IgD-negative memory B cell (primary cell): Measurements from ENCODE around the gene TMPRSS11D. TPM values are rescaled to one million over a fixed set of nuclear protein-coding genes. Genes with fewer than 3 reads are reported as not detected.

ENCODE experiments used
- H3K27ac Mint-ChIP-seq, 3 donors: one replicate each; pipeline ENCODE4 v1.8.0; 2020 to 2022; ENCODE audit warnings: mild to moderate bottlenecking in 3 of 3, mixed read lengths in 3 of 3, moderate library complexity in 1 of 3
- H3K27me3 Mint-ChIP-seq: one replicate; pipeline ENCODE4 v1.8.0; 2021; ENCODE audit warnings: mixed read lengths
- H3K36me3 Mint-ChIP-seq: one replicate; pipeline ENCODE4 v1.8.0; 2020; ENCODE audit warnings: mild to moderate bottlenecking, mixed read lengths
- H3K4me1 Mint-ChIP-seq, 3 donors: one replicate each; pipeline ENCODE4 v1.8.0; 2020 to 2022; ENCODE audit warnings: mixed read lengths in 3 of 3, mild to moderate bottlenecking in 1 of 3
- H3K4me3 Mint-ChIP-seq, 4 donors: one replicate each; pipeline ENCODE4 v1.8.0; 2020 to 2022; ENCODE audit warnings: mild to moderate bottlenecking in 4 of 4, mixed read lengths in 4 of 4, moderate library complexity in 3 of 4
- H3K9me3 Mint-ChIP-seq, 3 donors: one replicate each; pipeline ENCODE4 v1.8.0; 2020 to 2021; ENCODE audit warnings: mixed read lengths in 3 of 3, mild to moderate bottlenecking in 1 of 3
- polyA plus RNA-seq: library from polyadenylated mRNA; unstranded; fragments of 300-500 nt; fragmentation: Illumina TruSeq; gene quantifications from one replicate; pipeline ENCODE4 v1.2.3, GENCODE V29; 2021

Gene TMPRSS11D, protein sequence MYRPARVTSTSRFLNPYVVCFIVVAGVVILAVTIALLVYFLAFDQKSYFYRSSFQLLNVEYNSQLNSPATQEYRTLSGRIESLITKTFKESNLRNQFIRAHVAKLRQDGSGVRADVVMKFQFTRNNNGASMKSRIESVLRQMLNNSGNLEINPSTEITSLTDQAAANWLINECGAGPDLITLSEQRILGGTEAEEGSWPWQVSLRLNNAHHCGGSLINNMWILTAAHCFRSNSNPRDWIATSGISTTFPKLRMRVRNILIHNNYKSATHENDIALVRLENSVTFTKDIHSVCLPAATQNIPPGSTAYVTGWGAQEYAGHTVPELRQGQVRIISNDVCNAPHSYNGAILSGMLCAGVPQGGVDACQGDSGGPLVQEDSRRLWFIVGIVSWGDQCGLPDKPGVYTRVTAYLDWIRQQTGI
- not detected for polyA plus RNA-seq

DNA sequence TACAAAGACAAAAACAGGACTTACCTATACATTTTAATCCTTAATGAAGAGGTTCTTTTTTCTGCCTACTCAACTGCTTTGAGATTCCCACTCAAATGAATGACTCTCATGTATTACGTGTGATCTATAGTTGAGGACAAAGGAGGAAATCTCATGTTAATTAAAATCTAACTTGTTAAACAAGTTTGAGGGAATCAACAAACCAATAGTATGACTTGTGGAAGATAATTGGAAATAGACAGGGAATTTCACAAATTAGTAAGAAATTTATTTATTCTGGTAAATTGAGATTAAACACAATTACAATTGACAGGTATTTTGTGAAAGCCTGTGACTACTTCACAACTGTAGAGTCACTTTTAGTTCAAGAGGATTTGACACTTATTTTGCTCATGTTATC lies at the start of gene TMPRSS11D:
Gene TMPRSS11D (minus strand): TSS at position 101 of the 400 bp plus-strand sequence. CDS start 69 bp downstream, at position 32.
- Mint-ChIP-seq H3K4me1 (no peaks in the 10 kb centered on the region), H3K27ac (no peak within 1 kb of the TSS), H3K36me3 (no peaks in the 10 kb centered on the region), H3K4me3 (no peak within 1 kb of the TSS), H3K9me3 (peaks cover 0 to 3% (median 2%) of the 10 kb centered on the region in 3 donors), H3K27me3 (peaks cover 5% of the 10 kb centered on the region)

DNA sequence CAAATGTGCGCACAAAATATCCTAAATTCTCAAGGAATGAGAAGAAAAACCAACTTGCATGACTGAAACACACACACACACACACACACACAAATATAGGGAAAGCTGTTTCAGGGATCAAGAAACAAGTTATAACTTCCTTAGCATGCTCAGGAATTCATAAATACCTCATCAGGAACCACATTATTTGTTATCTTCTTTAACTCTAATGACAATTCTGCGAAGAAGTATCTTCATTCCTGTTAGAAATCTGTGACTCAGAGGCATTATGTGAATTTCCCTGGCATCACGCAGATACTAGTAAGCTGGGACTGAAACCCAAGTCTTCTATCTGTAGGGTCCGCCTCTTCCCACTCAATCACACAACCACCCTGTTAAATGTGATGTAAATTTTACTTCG lies 49.2 kb upstream of the TMPRSS11D start:
- Mint-ChIP-seq H3K4me3 (no peak overlapping the region), H3K27me3 (peaks cover 4% of the 10 kb centered on the region), H3K36me3 (no peaks in the 10 kb centered on the region), H3K27ac (no peak overlapping the region), H3K9me3 (peaks cover 0 to 2% (median 0%) of the 10 kb centered on the region in 3 donors), H3K4me1 (no peaks in the 10 kb centered on the region)

DNA sequence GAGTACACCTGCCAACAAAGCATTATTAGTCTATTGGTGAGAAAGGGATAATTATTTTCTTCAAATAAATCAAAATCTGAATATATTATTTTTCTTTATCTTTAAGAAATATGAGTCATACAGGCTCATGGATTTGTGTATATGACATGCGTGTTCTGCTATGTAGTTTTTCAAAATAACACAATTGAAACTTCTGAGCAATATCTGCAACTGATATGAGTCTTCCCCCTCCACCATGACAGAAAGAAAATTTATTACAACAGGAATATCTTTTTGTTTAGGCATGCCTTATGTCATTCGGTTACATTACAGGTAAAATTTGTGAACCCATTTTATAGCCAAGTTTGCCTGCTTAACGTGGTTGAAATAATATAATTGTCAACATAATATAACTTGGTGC lies 47.5 kb upstream of the TMPRSS11D start:
- Mint-ChIP-seq H3K36me3 (no peaks in the 10 kb centered on the region), H3K4me1 (no peaks in the 10 kb centered on the region), H3K9me3 (no peaks in the 10 kb centered on the region), H3K27me3 (peaks cover 4% of the 10 kb centered on the region), H3K27ac (no peak overlapping the region), H3K4me3 (no peak overlapping the region)

DNA sequence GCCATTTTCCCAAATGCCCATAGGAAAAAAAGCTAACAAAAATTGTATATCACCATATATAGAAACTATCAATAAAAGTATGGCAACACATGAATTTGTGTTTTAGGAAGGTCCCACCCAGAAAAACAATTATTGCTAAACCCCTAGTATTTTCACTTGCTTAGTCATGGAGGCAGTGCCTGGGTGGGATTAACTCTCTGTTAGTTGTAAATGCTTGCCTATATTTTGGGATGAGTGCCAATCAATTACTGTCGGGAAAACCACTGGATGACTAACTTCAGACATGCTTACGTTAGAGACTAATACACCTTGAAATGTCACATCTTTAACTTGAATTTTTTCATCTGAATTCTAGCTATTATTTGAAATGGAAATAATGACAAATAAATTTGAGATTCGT lies 45.6 kb upstream of the TMPRSS11D start:
- Mint-ChIP-seq H3K27me3 (peaks cover 4% of the 10 kb centered on the region), H3K4me3 (no peak overlapping the region), H3K27ac (no peak overlapping the region), H3K4me1 (no peaks in the 10 kb centered on the region), H3K36me3 (no peaks in the 10 kb centered on the region), H3K9me3 (peaks cover 0 to 2% (median 0%) of the 10 kb centered on the region in 3 donors)

DNA sequence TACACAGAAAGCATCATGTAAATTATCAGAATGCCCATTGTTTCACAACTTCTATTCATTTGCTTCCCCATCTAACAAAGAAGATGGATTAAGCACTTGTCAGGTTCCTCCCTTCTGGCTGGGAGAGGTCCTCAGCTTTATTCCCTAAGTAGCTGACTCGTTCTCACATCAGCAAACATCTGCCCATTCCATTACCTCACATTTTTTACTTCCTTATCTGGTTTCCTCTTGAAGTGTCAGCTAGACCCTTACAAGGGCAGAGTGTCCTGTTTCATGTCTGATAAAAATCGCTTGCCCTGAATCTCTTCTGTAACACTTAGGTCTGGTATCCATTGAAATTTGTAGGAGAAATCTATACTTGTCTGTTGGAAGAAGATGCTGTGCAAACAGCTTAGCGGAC lies 44.7 kb upstream of the TMPRSS11D start:
- H3K4me1 Mint-ChIP-seq = no peaks in the 10 kb centered on the region

DNA sequence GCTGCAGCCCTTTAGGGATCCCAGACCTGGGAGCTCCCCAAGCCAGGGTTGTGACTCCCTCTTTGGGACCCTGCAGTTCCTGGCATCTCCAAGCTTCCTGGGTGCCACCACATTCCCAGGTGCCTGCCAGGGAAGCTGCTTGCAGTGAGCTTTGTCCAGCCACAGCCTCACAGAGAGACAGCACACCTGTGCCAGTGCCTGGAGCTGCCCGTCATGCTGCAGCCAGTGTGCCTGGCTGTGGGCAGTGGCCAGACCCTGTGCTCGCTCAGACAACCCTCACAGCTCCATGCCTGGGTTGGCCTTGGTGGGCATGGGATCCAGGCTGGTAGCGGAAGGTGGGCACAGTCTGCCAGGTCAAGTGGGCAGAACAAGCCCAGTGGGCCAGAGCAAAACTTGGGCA lies 43.4 kb upstream of the TMPRSS11D start:
- Mint-ChIP-seq H3K36me3 (peaks cover 3% of the 10 kb centered on the region), H3K4me1 (no peaks in the 10 kb centered on the region), H3K27me3 (peaks cover 4% of the 10 kb centered on the region), H3K9me3 (peaks cover 0 to 7% (median 4%) of the 10 kb centered on the region in 3 donors), H3K4me3 (no peak overlapping the region), H3K27ac (no peak overlapping the region)

More for the DNA sequence above, 44.7 kb upstream of the TMPRSS11D start:
- Mint-ChIP-seq H3K9me3 (peaks cover 0 to 7% (median 4%) of the 10 kb centered on the region in 3 donors), H3K36me3 (peaks cover 3% of the 10 kb centered on the region), H3K4me3 (no peak overlapping the region), H3K27me3 (peaks cover 4% of the 10 kb centered on the region), H3K27ac (no peak overlapping the region)

DNA sequence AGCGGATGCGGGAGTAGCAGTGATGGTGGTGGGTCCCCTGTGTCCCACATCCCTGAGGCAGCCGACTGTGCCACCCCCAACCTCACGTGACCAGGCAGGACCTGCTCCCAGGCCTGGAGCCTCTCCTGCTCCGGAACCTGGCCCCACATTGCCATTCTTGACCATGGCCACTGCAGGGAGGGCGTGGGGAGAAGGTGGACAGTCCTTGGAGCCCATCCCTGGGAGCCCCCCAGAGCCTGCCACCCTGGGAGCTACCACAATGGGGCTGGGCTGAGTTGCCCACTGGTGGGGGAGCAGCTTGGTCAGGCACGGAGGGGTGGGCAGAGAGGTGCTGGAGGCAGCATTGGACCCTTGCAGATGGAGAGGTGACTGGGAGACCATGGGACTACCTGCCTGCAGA lies 42.7 kb upstream of the TMPRSS11D start:
- Mint-ChIP-seq H3K27ac (no peak overlapping the region), H3K36me3 (peaks cover 3% of the 10 kb centered on the region), H3K27me3 (peaks cover 2% of the 10 kb centered on the region), H3K9me3 (peaks cover 0 to 7% (median 4%) of the 10 kb centered on the region in 3 donors), H3K4me3 (no peak overlapping the region), H3K4me1 (no peaks in the 10 kb centered on the region)

DNA sequence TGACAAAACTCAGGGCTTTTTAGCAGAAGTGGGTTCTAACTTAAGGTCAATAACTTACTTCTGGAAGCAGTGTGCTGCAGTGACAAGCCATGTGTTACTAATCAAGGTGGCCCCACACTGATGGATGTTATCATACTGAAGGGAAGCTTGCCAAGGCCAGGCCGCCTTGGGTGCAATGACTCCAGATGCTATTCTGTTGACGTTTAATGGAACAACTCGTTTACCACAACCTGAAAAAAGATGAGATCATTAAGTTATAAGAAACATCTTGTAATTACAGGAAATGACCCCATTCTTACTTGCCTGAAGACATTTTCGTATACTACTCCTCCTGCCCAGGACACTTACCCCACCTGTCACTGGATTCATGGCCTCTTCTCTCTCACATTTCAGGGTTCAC lies 38.9 kb upstream of the TMPRSS11D start:
- Mint-ChIP-seq H3K4me1 (no peaks in the 10 kb centered on the region), H3K27me3 (no peaks in the 10 kb centered on the region), H3K9me3 (peaks cover 0 to 7% (median 4%) of the 10 kb centered on the region in 3 donors), H3K36me3 (peaks cover 3% of the 10 kb centered on the region), H3K27ac (no peak overlapping the region), H3K4me3 (no peak overlapping the region)

DNA sequence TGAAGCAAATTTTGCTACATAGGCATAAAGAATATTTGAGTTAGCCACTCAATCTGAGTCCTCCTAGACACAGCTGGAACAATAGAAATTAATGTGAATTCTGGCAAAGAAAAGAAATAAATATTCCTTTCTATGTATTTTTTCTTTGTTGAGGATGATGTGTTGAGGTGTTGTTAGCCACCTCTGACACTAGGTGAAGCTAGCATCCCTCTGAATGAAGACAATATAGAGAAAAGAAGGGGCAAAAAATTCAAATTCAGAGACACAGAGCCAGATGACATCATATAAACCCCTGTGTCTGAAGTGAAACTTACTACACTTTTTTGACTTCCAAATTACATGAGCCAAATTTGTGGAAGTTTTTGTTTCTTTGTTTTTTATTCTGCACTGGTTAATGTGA lies 34.6 kb upstream of the TMPRSS11D start:
- Mint-ChIP-seq H3K27ac (no peak overlapping the region), H3K27me3 (no peaks in the 10 kb centered on the region), H3K9me3 (no peaks in the 10 kb centered on the region), H3K4me1 (no peaks in the 10 kb centered on the region), H3K36me3 (no peaks in the 10 kb centered on the region), H3K4me3 (no peak overlapping the region)

DNA sequence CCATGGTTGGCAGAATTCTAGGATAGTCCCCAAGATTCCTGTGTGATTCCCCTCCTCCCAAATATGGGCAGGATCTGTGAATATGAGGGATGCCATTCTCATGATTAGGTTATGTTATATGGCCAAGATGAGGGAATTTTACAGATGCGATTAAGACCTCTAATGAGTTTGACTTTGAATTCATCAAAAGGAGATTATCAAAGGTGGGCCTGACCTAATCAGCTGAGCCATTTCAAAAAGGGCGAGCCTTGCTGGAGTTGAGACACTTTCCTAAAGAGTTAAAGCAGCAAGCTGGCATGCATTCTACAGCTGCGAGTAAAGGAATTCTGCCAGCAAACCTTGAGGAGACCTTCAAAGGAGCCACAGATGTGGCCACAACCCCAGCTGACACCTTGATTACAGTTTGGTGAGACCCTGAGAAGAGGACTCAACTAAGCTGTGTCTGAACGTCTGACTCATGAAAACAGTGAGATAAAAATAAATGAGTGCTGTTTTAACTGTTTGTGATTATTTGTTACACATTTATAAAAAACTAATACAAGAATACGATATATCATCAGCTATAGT lies 31.7 kb upstream of the TMPRSS11D start:
- no peaks in the 10 kb centered on the region for H3K4me1 Mint-ChIP-seq
- no peaks in the 10 kb centered on the region for H3K36me3 Mint-ChIP-seq
- no peak overlapping the region for H3K4me3 Mint-ChIP-seq
- H3K27me3 Mint-ChIP-seq = peaks cover 5% of the 10 kb centered on the region
- no peak overlapping the region for H3K27ac Mint-ChIP-seq
- no peaks in the 10 kb centered on the region for H3K9me3 Mint-ChIP-seq

DNA sequence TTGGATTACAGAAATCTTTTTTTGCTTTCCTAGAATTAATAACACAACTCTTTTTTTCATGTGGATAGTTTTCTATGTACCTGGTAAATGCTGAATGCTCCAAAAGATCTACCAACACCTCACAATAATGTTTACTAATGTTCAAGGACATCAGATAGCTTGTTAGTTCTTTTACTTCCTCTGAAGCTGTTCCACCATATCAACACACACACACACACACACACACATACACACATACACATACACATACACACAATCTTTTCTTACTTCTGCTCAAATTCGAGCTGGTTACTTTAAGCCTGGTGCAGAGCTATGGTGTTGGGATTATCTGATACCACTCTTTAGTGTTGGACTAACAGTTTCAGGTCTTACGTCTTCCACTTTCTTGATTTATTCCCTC lies 28.3 kb upstream of the TMPRSS11D start:
- Mint-ChIP-seq H3K4me1 (no peaks in the 10 kb centered on the region), H3K27me3 (peaks cover 5% of the 10 kb centered on the region), H3K36me3 (no peaks in the 10 kb centered on the region), H3K4me3 (no peak overlapping the region), H3K27ac (no peak overlapping the region), H3K9me3 (no peaks in the 10 kb centered on the region)

DNA sequence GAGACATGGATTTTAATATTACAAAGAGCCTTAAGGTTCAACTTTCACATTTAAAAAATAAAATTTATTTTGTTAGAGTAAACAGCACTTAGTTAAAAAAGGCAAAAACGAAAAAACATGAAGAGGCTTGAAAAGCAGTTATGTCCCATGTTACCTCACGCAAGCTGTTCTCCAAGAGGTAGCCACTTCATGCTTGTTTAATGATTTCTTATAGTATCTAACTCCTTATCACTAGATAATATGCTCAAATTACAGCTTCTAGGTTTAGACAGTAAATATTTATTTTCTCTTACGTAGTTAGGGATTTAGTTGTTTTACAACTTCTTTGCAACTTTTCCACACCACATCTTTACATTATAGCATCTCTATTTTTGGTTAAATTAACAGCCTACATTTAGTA lies 27.8 kb upstream of the TMPRSS11D start:
- Mint-ChIP-seq H3K36me3 (no peaks in the 10 kb centered on the region), H3K27me3 (peaks cover 5% of the 10 kb centered on the region), H3K27ac (no peak overlapping the region), H3K4me3 (no peak overlapping the region), H3K4me1 (no peaks in the 10 kb centered on the region), H3K9me3 (no peaks in the 10 kb centered on the region)

DNA sequence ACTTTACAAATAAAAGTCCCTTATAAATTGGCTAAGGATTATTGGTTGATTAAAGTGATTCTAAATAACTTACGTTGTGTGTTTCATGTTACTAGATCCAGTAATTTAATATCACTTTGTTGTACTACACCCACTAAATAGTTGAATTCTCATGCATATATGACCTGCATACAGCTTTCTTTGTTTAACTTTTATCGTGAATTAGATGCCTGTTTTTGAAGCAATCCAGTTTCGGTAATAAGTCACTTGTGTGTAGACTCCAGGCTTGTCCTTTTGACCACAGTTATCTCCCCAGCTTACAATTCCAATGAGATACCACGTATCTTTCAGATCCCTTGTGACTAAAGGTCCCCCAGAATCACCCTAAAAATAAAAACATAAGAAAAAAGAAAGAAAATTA lies 27.3 kb upstream of the TMPRSS11D start:
- Mint-ChIP-seq H3K36me3 (no peaks in the 10 kb centered on the region), H3K9me3 (peaks cover 0 to 1% (median 0%) of the 10 kb centered on the region in 3 donors)

DNA sequence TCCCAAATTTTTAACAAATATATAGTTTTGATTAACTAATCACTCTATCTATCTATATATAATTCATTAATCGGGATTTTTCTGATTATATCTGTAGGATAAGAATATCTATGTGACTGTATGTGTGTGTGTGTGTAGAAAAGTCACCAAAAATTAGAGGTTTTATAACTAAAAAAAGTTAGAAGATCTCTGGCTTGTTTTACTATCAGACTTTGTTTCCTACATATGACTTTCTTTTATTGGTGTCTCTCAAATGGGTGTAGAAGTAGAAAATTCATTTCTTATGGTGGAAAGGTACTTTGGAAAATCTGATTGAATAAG lies 26.7 kb upstream of the TMPRSS11D start:
- Mint-ChIP-seq H3K4me1 (no peaks in the 10 kb centered on the region), H3K36me3 (no peaks in the 10 kb centered on the region), H3K9me3 (peaks cover 0 to 7% (median 0%) of the 10 kb centered on the region in 3 donors), H3K27me3 (peaks cover 5% of the 10 kb centered on the region), H3K4me3 (no peak overlapping the region), H3K27ac (no peak overlapping the region)

More for the DNA sequence above, 27.3 kb upstream of the TMPRSS11D start:
- H3K27ac Mint-ChIP-seq = no peak overlapping the region
- no peaks in the 10 kb centered on the region for H3K4me1 Mint-ChIP-seq
- peaks cover 5% of the 10 kb centered on the region for H3K27me3 Mint-ChIP-seq
- no peak overlapping the region for H3K4me3 Mint-ChIP-seq

DNA sequence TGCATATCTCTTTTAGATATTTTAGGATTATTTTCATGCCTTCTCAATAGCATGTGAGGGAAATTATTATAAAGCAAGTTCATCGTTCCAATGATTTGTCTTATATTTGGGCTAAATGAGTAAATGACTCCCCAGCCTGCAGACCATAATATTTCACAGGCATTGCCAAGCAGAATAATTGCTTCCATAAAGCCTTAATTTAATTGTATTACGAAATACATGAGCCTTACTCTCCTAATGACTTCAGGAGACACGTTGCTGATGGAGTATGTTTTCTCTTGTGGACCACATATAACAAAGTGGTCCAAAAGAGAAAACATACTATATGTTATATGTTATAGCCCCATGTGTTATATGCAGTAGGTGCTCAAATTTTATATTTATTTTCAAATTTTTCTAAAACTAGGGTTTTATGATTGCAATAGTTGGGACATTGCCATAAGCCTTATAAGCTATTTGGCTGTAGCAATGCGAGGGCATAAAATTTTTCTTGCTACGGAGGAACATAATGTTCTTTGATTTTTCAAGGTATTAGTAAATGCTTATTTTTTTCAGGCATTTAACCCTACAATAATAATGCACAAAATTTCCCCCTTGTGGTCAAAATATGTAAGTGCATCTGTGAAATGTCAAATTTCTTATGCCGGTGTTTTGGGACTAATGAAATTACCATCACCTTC lies 26.2 kb upstream of the TMPRSS11D start:
- Mint-ChIP-seq H3K4me3 (no peak overlapping the region), H3K9me3 (peaks cover 0 to 11% (median 0%) of the 10 kb centered on the region in 3 donors), H3K27ac (no peak overlapping the region), H3K4me1 (no peaks in the 10 kb centered on the region), H3K27me3 (peaks cover 8% of the 10 kb centered on the region), H3K36me3 (no peaks in the 10 kb centered on the region)
